Bronchial epithelial cell (primary cell): ENCODE measurements around the gene PLEKHG3. TPM values are rescaled to one million over a fixed set of nuclear protein-coding genes. Genes with fewer than 3 reads are reported as not detected.
A peak's percentile ranks its signal among the peaks of the same experiment; 100 is the strongest.

Experiments used
- DNase-seq: peaks from one replicate; pipeline ENCODE4 v3.0.0-alpha.2; 2010; ENCODE audit warnings: low read depth
- FAIRE-seq: peaks from 2 replicates; lab custom pipeline; 2011; peaks lifted over from hg19 to GRCh38; lab: Jason Lieb, UNC
- H3K27me3 ChIP-seq: 2 replicates; pipeline ENCODE4 v1.5.1; 2011; ENCODE audit warnings: low read length; ENCODE audit not compliant: control insufficient read depth, insufficient read depth
- H3K36me3 ChIP-seq: 2 replicates; pipeline ENCODE4 v1.5.1; 2011; ENCODE audit warnings: low read length; ENCODE audit not compliant: control insufficient read depth, insufficient read depth
- H3K4me3 ChIP-seq: 2 replicates; pipeline ENCODE4 v1.5.1; 2011; ENCODE audit warnings: mild to moderate bottlenecking, low read depth, low read length, control low read depth
- CTCF ChIP-seq: IDR thresholded peaks from 2 replicates; pipeline ENCODE4 v1.5.1; 2011; ENCODE audit warnings: mild to moderate bottlenecking, moderate library complexity, low read length, control low read depth, inconsistent platforms; ENCODE audit not compliant: insufficient read depth, severe bottlenecking
- total RNA-seq: library from RNA; depleted of rRNA; stranded (reverse); fragments of >200 nt; gene quantifications from 2 replicates; pipeline ENCODE4 v1.2.1, GENCODE V29; 2014

Gene PLEKHG3
- total RNA-seq, 1 donor from 2014 or later, result 32.4 TPM

GRCh38 chr14:64741961-64742360 lies 37.7 kb downstream of the PLEKHG3 start:
- FAIRE-seq (no peak), DNase-seq (no peak)
- TF ChIP-seq CTCF, result no peak
- peaks cover 61% of the 10 kb centered on the region for H3K36me3 ChIP-seq
- no peaks in the 10 kb centered on the region for H3K27me3 ChIP-seq
- H3K4me3 ChIP-seq, result no peak overlapping the region

DNA sequence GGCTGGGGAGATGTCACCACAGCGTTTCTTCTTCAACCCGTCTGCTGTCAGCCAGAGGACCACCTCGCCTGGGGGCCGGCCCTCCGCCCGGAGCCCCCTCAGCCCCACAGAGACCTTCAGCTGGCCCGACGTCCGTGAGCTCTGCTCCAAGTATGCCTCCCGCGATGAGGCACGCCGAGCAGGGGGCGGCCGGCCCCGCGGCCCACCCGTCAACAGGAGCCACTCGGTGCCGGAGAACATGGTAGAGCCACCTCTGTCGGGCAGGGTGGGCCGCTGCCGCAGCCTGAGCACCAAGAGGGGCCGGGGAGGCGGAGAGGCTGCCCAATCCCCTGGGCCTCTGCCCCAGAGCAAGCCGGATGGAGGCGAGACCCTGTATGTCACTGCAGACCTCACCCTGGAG lies 38.8 kb downstream of the PLEKHG3 start:
- TF ChIP-seq CTCF, result no peak
- H3K4me3 ChIP-seq, result no peak overlapping the region
- H3K36me3 ChIP-seq, result peaks cover 58% of the 10 kb centered on the region
- no peaks in the 10 kb centered on the region for H3K27me3 ChIP-seq
- no peak for FAIRE-seq
- no peak for DNase-seq

GRCh38 chr14:64745511-64746091 lies 41.4 kb downstream of the PLEKHG3 start:
- FAIRE-seq (peak; percentile 18), DNase-seq (no peak)
- H3K27me3 ChIP-seq, result no peaks in the 10 kb centered on the region
- peaks cover 52% of the 10 kb centered on the region for H3K36me3 ChIP-seq
- peak; percentile 13 for TF ChIP-seq CTCF
- H3K4me3 ChIP-seq, result no peak overlapping the region

GRCh38 chr14:64746298-64747250 lies 42.4 kb downstream of the PLEKHG3 start:
- TF ChIP-seq CTCF, result no peak
- peaks cover 44% of the 10 kb centered on the region for H3K36me3 ChIP-seq
- H3K4me3 ChIP-seq, result no peak overlapping the region

GRCh38 chr14:64747327-64747726 lies 43.1 kb downstream of the PLEKHG3 start:
- H3K4me3 ChIP-seq, result no peak overlapping the region
- TF ChIP-seq CTCF, result no peak
- no peaks in the 10 kb centered on the region for H3K27me3 ChIP-seq
- DNase-seq (no peak), FAIRE-seq (no peak)
- peaks cover 40% of the 10 kb centered on the region for H3K36me3 ChIP-seq

More at GRCh38 chr14:64746298-64747250, 42.4 kb downstream of the PLEKHG3 start:
- DNase-seq, result no peak
- no peak for FAIRE-seq
- H3K27me3 ChIP-seq, result no peaks in the 10 kb centered on the region
